GM21528 (cell line): ENCODE data around the gene SPSB3.
"Not testable (repeated sequence)": the region's sequence is repeated elsewhere in the genome, so short reads cannot be mapped to it uniquely, and the experiment has no call there.

Experiments
- ATAC-seq: cut with Tn5 transposase; IDR thresholded peaks from one replicate; pipeline ENCODE4 v1.9.1; 2021; ENCODE audit warnings: mild to moderate bottlenecking, moderate library complexity; ENCODE audit not compliant: unreplicated experiment, low FRiP score

Gene SPSB3

GRCh38 chr16:1744338-1744840 is 38.0 kb downstream of the SPSB3 start:
- no peak for ATAC-seq

GRCh38 chr16:1743376-1744337 is 38.7 kb downstream of the SPSB3 start:
- ATAC-seq: no peak

GRCh38 chr16:1741553-1742165 is 40.7 kb downstream of the SPSB3 start:
- ATAC-seq: no peak

- no peak for ATAC-seq
These were observed 41.4 kb downstream of the SPSB3 start for GRCh38 chr16:1740781-1741490.

GRCh38 chr16:1740234-1740633 is 42.1 kb downstream of the SPSB3 start:
- ATAC-seq: no peak

GRCh38 chr16:1734816-1735215 is 47.6 kb downstream of the SPSB3 start:
- ATAC-seq: no peak

GRCh38 chr16:1734123-1734522 is 48.2 kb downstream of the SPSB3 start:
- no peak for ATAC-seq

- not testable (repeated sequence) for ATAC-seq
These were observed 49.8 kb downstream of the SPSB3 start for GRCh38 chr16:1732551-1732987.

- no peak for ATAC-seq
These were observed 50.3 kb downstream of the SPSB3 start for GRCh38 chr16:1732071-1732470.

GRCh38 chr16:1731603-1732002 is 50.8 kb downstream of the SPSB3 start:
- no peak for ATAC-seq

- no peak for ATAC-seq
These were observed 51.3 kb downstream of the SPSB3 start for GRCh38 chr16:1731073-1731472.

- ATAC-seq: no peak
These were observed 52.9 kb downstream of the SPSB3 start for GRCh38 chr16:1729445-1729844.

GRCh38 chr16:1729026-1729425 is 53.3 kb downstream of the SPSB3 start:
- no peak for ATAC-seq

GRCh38 chr16:1727651-1728624 is 54.4 kb downstream of the SPSB3 start:
- ATAC-seq: no peak
